Stimulated activated CD8-positive, alpha-beta memory T cell treated with anti-CD3 and anti-CD28 coated beads, Interleukin-12 subunit alpha, Interleukin-12 subunit beta, amount 100 ng/mL, for 24 hours (primary cell): ENCODE data around the gene NF2.
"Not testable (repeated sequence)": the region's sequence is repeated elsewhere in the genome, so short reads cannot be mapped to it uniquely, and the experiment has no call there.

Experiments used
- DNase-seq: peaks from one replicate; pipeline ENCODE4 v3.0.0-alpha.2; 2020; ENCODE audit errors: extremely low read depth

NF2 gene

GRCh38 chr22:29596408-29596807, 7.0 kb upstream of the NF2 start:
- DNase-seq = no peak

GRCh38 chr22:29597871-29598683, 5.4 kb upstream of the NF2 start:
- not testable (repeated sequence) for DNase-seq

GRCh38 chr22:29598684-29599020, 4.8 kb upstream of the NF2 start:
- DNase-seq = no peak

GRCh38 chr22:29604076-29604360, 585 bp downstream of the NF2 start:
- DNase-seq = no peak

GRCh38 chr22:29605527-29605850, 2.1 kb downstream of the NF2 start:
- no peak for DNase-seq

GRCh38 chr22:29606320-29606719, 2.9 kb downstream of the NF2 start:
- DNase-seq = no peak

- DNase-seq = no peak
These were observed 4.0 kb downstream of the NF2 start for GRCh38 chr22:29607426-29607825.

GRCh38 chr22:29609139-29609538, 5.7 kb downstream of the NF2 start:
- DNase-seq = no peak

GRCh38 chr22:29610780-29611179, 7.3 kb downstream of the NF2 start:
- DNase-seq = no peak

GRCh38 chr22:29615705-29616327, 12.4 kb downstream of the NF2 start:
- no peak for DNase-seq

GRCh38 chr22:29617922-29618629, 14.6 kb downstream of the NF2 start:
- DNase-seq = no peak

GRCh38 chr22:29621761-29622526, 18.5 kb downstream of the NF2 start:
- no peak for DNase-seq

- DNase-seq = no peak
These were observed 19.6 kb downstream of the NF2 start for GRCh38 chr22:29623059-29623458.

- no peak for DNase-seq
These were observed 20.2 kb downstream of the NF2 start for GRCh38 chr22:29623553-29624169.

- no peak for DNase-seq
These were observed 21.8 kb downstream of the NF2 start for GRCh38 chr22:29625090-29625825.

- DNase-seq = no peak
These were observed 23.2 kb downstream of the NF2 start for GRCh38 chr22:29626497-29627195.

- no peak for DNase-seq
These were observed 23.7 kb downstream of the NF2 start for GRCh38 chr22:29627196-29627535.

- DNase-seq = no peak
These were observed 25.8 kb downstream of the NF2 start for GRCh38 chr22:29628996-29629902.

GRCh38 chr22:29629903-29630516, 26.6 kb downstream of the NF2 start:
- no peak for DNase-seq
